HG02642 (cell line): ENCODE data around the gene ANKDD1B.
"Not testable (repeated sequence)": the region's sequence is repeated elsewhere in the genome, so short reads cannot be mapped to it uniquely, and the experiment has no call there.

Experiments
- ATAC-seq: cut with Tn5 transposase; IDR thresholded peaks from one replicate; pipeline ENCODE4 v1.9.1; 2021; ENCODE audit warnings: mild to moderate bottlenecking; ENCODE audit not compliant: unreplicated experiment, poor library complexity

Gene ANKDD1B

GRCh38 chr5:75611311-75612225 lies at the start of gene ANKDD1B:
Gene ANKDD1B, plus strand, starts transcription at chr5:75611453. Its CDS starts 182 bp downstream, at chr5:75611635.
- no peak for ATAC-seq

GRCh38 chr5:75565991-75566709 lies 45.1 kb upstream of the ANKDD1B start:
- ATAC-seq: peak; percentile 16

DNA sequence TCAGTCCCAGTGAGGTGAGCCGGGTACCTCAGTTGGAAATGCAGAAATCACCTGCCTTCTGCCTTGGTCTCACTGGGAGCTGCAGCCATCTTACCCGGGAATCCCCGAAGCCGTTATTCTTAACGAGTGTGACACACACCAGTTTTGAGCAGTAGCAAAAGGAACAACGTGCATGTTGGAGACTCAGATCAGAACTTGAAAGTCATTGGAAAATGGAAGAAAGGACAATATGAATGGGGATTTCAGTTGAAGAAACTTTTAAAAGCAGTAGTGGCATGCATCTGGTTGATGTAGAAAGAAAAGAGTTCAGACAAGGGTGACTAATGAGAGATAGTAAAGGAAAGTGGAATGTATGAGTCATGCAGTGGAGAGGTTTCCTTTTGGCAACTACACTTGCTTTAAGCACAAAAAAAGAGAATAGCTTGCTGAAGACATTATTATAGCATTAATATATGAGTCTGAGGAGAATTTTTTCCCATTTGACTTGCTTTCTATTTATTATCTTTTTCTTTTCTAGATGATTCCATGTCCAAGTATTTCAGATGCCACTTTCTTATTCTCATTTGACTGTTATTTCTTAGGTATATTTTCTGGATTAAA lies 44.4 kb upstream of the ANKDD1B start:
- ATAC-seq: peak; percentile 84

DNA sequence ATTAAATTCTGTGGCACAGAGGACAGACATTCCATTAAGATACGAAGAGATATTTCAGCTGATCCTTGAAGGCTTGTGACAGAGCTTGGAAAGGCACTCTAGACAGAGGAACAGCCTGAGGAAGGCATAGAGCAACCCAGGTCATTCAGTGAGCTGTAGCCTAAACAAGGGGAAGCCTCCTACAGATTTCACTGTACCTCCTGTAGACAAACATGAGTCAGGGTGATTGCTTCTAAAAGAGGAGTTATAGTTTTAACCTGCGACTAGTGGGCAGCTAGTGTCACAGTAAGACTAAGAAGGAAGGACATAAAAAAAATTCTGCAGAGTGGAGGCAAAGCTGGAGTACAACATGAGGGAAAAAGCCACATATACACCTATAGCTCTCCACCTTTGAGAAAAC lies 43.5 kb upstream of the ANKDD1B start:
- ATAC-seq: peak; percentile 44

DNA sequence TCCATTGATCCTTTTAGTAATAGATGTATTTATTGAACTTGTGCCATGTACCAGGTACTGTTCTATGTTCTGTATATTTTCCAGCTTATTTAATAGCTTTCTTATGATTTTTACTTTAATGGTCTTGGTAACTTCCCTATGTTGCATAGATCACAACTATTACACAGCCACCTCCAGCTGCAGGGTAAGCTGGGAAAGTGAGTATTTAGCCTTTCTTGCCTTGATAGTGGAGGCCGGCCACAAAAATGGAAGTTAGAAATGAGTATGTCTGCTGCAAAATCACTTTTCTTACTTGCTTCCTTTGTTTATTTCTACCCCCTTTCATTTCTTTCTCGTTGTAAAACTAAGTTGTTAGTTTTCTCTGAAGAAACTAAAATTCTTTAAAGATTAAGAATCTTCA lies 43.1 kb upstream of the ANKDD1B start:
- ATAC-seq: no peak

DNA sequence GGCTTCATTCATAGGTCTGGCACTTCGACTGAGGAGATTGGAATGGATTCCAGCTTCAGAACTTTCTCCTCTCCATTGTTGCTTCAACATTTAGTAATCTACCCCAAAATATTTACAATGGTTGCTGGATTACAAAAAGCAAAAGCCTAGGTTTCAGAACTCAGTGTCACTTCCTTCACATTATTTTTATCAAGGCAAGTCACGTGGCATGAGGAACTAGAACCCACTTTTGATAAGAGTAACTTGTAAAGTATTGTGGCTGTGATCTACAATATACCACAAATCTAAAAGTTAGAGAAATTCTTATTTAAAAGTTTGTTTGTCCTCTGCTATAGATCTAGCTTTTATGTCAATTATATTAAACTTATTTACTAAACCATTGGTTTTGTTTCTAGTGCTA lies 39.7 kb upstream of the ANKDD1B start:
- no peak for ATAC-seq

- no peak for ATAC-seq
These were observed 36.5 kb upstream of the ANKDD1B start for GRCh38 chr5:75574791-75575190.

DNA sequence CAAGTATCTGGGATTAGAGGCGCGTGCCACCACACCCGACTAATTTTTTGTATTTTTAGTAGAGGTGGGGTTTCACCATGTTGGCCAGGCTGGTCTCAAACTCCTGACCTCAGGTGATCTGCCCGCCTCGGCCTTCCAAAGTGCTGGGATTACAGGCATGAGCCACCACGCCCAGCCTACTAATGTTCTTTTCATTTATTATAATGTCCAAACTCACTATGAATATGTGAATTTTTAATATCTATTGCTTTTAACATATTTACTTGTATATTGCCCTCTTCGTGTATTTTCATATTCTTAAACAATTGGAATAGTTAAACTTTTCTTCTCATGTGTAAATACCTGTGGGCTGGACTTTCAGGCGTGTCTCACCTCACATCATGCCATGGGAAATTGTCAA lies 33.0 kb upstream of the ANKDD1B start:
- ATAC-seq: not testable (repeated sequence)

DNA sequence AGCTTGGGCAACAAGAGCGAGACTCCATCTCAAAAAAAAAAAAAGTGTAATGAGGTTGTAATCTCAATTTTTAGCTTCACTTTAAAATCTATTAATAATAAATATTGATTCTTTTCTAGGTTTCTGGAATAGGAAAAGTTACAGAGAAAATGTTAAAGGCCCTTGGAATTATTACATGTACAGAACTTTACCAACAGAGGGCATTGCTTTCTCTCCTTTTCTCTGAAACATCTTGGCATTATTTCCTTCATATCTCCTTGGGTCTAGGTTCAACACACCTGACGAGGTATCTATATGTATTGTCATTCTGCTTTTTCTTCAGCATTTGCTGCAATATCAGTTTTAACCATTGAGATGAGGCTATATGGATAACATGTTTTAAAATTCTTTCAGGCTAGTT lies 26.6 kb upstream of the ANKDD1B start:
- ATAC-seq: no peak

GRCh38 chr5:75588666-75589065 lies 22.6 kb upstream of the ANKDD1B start:
- no peak for ATAC-seq

DNA sequence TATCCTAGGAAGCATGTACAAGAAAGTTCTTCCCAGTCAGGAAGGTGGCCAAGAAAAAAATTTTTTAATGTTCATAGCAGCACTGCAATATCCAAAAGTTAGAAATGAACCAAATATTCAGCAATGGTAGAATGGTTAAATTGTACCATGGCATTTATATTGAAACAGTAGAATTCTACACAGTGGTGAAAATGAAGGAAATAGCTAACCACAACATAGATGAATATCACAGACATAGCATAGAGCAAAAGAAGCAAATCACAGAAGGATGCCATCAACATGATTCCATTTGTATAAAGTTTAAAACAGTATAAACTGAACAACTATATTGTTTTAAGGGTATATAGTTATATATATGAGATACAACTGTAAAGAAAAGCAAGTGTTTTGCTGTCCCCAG lies 10.7 kb upstream of the ANKDD1B start:
- no peak for ATAC-seq

DNA sequence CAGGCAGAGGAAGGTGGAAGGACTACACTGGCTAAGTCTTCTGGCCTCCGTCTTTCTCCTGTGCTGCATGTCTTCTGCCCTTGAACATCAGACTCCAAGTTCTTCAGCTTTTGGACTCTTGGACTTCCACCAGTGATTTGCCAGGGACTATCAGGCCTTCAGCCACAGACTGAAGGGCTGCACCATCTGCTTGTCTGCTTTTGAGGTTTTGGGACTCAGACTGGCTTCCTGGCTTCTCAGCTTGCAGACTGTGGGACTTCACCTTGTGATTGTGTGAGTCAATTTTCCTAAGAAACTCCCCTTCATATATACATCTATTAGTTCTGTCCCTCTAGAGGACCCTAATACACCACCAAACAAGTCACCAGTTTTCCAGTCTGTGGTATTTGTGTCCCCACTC lies 9.7 kb upstream of the ANKDD1B start:
- ATAC-seq: no peak

DNA sequence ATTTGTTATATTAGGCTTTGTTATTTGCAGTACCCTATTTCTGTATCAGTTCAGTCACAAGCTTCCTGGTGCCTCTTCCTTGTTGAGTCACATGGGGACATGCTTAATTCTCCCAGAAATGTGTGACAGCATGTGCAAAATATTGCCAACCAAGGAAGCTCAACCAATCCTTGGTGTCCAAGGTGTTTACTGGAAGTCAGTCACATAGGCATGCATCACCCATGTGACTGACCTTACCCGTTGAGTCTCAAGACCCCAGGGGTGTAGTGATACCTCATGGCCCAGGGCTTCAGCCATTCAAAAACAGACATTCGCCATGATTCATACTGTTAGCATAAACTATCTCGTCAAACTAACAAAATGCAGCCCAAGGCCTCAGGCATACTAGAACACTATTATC lies 9.3 kb upstream of the ANKDD1B start:
- ATAC-seq: no peak

DNA sequence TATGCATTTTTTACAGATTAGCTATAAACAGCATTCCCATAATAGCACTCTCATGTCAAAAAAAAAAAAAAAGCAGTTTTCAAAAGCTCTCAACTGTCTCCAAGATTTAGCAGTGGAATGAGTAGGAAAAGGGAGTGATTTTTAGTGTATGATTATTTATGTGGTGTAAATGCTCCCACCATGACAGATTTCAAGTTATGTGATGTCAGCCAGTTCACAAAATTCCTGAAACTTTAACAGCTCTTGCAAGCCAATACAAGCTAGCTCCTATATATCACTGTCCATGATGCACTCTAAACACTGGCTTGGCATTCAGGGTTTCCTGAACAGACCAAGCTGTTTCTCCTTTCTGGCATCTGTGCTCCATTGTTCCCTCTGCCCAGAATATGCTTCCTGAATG lies 7.9 kb upstream of the ANKDD1B start:
- ATAC-seq: no peak

GRCh38 chr5:75603821-75604220 lies 7.4 kb upstream of the ANKDD1B start:
- ATAC-seq: no peak

DNA sequence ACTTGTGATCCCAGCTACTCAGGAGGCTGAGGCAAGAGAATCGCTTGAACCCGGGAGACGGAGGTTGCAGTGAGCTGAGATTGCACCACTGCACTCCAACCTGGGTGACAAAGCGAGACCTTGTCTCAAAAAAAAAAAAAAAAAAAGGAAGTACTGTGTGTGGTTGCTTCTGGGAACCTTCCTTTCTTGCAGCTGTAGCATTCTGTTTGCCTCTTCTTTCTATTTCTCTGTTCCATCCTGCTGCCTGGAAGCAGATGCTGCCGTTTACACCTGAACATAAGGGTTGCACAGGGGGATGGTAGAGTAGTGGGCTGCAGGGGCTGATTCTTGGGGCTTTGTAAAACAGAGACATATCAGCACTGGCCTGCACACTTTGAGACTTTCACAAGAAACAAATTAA lies 3.9 kb upstream of the ANKDD1B start:
- ATAC-seq: not testable (repeated sequence)

- no peak for ATAC-seq
These were observed 2.4 kb upstream of the ANKDD1B start for GRCh38 chr5:75608870-75609269.

DNA sequence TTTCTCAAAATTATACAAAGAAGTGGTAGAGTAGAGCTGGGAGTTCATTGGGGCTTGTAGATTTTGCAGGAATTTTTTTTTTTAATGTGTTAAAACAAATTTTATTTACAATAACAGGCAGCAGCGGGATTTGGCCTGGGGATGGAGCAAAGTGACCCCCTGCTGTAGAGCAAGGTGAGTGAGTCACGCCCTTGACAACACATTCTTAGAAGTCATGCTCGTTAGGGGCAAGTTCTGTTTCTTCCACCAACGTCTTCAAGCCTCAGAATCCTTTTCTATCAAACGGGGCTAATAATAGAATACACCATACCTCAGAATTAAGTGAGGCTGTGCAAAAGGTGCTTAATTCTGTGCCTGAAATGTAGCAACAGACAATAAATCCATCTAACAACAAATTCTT lies 1.1 kb upstream of the ANKDD1B start:
- no peak for ATAC-seq

DNA sequence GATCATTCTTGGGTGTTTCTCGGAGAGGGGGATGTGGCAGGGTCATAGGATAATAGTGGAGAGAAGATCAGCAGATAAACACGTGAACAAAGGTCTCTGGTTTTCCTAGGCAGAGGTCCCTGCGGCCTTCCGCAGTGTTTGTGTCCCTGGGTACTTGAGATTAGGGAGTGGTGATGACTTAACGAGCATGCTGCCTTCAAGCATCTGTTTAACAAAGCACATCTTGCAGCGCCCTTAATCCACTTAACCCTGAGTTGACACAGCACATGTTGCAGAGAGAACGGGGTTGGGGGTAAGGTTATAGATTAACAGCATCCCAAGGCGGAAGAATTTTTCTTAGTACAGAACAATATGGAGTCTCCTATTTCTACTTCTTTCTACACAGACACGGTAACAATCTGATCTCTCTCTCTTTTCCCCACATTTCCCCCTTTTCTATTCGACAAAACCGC lies 368 bp upstream of the ANKDD1B start:
- not testable (repeated sequence) for ATAC-seq

DNA sequence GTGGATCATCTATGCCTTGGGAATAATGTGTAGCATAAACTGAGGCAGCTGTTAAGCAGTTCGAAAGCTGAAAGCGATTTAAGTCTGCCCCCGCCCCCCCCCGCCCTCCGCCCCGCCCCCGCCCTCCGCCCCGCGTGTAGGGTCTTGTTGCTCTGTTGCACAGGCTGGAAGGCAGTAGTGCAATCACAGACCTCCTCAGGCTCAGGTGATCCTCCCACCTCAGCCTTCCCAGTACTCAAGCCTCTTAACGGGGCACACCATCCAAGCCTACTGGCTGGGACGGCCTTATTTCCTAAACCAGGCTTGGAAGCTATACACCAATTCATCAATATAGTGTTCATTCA lies 945 bp downstream of the ANKDD1B start:
- no peak for ATAC-seq

- no peak for ATAC-seq
These were observed 1.6 kb downstream of the ANKDD1B start for GRCh38 chr5:75612901-75613300.
